ENCODE results near the gene PLPP6.

Gene PLPP6

DNA sequence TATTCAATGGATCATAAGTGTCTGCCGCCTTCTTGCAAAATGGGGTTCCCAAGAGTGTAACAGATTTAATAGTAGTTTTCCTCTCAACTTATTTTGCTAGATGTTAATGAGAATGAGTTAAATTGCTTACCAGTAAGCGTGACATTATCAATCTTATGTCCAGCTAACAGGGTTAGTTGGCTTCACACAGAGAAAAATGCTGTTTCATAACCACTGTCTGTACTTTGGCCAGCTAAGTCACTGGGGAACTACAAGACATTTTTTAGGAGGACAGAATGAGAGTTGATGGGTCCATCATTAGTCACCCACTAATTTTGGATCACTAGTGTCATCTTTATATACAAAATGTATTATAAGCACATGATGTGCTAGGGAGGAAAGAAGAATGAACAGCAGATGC is 18.7 kb downstream of the PLPP6 start:
- Histone ChIP-seq H2BK120ac (ENCODE audit: low read depth, low read length) (no peak overlapping the region), H3K14ac (ENCODE audit: low read length in 2 of 2) (no peak overlapping the region), H3K18ac (ENCODE audit: low read depth in 1 of 2, low read length in 2 of 2) (no peak overlapping the region), H3K23ac (ENCODE audit: low read length in 2 of 2) (no peak overlapping the region), H3K27me3 (ENCODE audit: control insufficient read depth in 1 of 2, insufficient read depth in 1 of 2, low read length in 2 of 2) (no peaks in the 10 kb centered on the region), H3K27ac (ENCODE audit: low read length, poor library complexity, severe bottlenecking) (no peak overlapping the region), H3K9me3 (ENCODE audit: control insufficient read depth, low read length) (no peaks in the 10 kb centered on the region), H2BK12ac (ENCODE audit: low read length in 2 of 2) (no peak overlapping the region), H3K4ac (ENCODE audit: low read depth in 1 of 2, low read length in 2 of 2) (no peak overlapping the region), H4K91ac (ENCODE audit: low read length) (no peak overlapping the region), H3K4me2 (ENCODE audit: low read length, poor library complexity, severe bottlenecking) (peak overlapping the region; percentile 78), H2AFZ (ENCODE audit: low read depth, low read length) (no peak overlapping the region), H3K9ac (ENCODE audit: low read length) (peak overlapping the region; percentile 97), H4K8ac (ENCODE audit: low read length) (no peak overlapping the region), H3K4me1 (ENCODE audit: control insufficient read depth, insufficient read depth, low read depth, low read length) (peaks cover 3% of the 10 kb centered on the region), H3K79me1 (replicated peaks; ENCODE audit: low read length, poor library complexity, severe bottlenecking) (peaks cover 3% of the 10 kb centered on the region), H2BK15ac (ENCODE audit: low read depth, poor library complexity, severe bottlenecking) (no peak overlapping the region), H3K36me3 (ENCODE audit: control insufficient read depth in 1 of 2, insufficient read depth in 2 of 2, low read depth in 1 of 2, low read length in 2 of 2) (peaks cover 1 to 20% of the 10 kb centered on the region in 2 experiments), H2BK5ac (ENCODE audit: low read depth, low read length, poor library complexity, severe bottlenecking) (no peak overlapping the region), H2AK5ac (ENCODE audit: low read length, severe bottlenecking) (no peak overlapping the region), H3K4me3 (ENCODE audit: insufficient read depth in 1 of 2, low read depth in 1 of 2, low read length in 2 of 2) (peak overlapping the region in 1 of 2 experiments; percentile 90)
- WGBS: 100% methylated on average over 1 of the region's 2 CpGs
- peak; percentile 70 for DNase-seq

DNA sequence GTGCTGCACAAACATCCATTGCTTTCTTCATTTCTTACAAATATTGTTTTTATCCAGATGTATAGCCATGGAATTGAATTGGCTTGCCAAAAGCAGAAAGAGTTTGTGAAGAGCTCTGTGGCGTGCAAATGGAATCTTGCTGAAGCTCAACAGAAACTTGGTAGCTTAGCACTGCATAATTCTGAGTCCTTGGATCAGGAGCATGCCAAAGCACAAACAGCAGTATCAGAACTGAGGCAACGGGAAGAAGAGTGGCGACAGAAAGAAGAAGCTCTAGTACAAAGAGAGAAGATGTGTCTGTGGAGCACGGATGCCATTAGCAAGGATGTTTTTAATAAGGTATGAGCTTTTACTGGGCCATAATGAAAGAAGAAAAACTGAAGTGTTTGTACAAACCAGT is 22.7 kb downstream of the PLPP6 start:
- 93% methylated on average over 4 of the region's 4 CpGs for WGBS
- H4K91ac ChIP-seq (ENCODE audit: low read length): no peak overlapping the region
- no peak overlapping the region for H3K23ac ChIP-seq (ENCODE audit: low read length in 2 of 2)

DNA sequence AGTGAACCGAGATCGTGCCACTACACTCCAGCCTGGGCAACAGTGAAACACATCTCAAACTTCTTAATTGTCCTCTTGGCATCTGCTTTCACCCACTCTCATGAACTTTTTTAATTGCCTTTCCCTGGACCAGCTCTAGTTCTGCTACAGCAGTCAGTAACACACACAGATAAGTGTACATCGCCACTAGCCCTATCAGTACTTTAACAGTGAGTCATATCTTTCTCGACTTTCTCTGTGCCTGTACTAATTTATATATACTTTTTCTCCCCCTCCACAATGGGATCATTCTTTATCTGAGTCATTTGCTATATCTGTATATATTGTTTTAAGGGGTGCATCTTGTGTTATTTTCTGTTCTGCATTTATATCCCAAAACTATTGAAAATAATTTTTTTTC is 24.0 kb downstream of the PLPP6 start:
- H3K4me3 ChIP-seq (ENCODE audit: insufficient read depth in 1 of 2, low read depth in 1 of 2, low read length in 2 of 2): no peak overlapping the region
- no peak overlapping the region for H2BK12ac ChIP-seq (ENCODE audit: low read length in 2 of 2)
- H2BK15ac ChIP-seq (ENCODE audit: low read depth, poor library complexity, severe bottlenecking): no peak overlapping the region
- no peak overlapping the region for H3K23ac ChIP-seq (ENCODE audit: low read length in 2 of 2)
- no peak overlapping the region for H3K4me2 ChIP-seq (ENCODE audit: low read length, poor library complexity, severe bottlenecking)
- WGBS: 56% methylated on average over 4 of the region's 4 CpGs
- H3K18ac ChIP-seq (ENCODE audit: low read depth in 1 of 2, low read length in 2 of 2): no peak overlapping the region
- H3K4me1 ChIP-seq (ENCODE audit: control insufficient read depth, insufficient read depth, low read depth, low read length): no peaks in the 10 kb centered on the region
- H3K27ac ChIP-seq (ENCODE audit: low read length, poor library complexity, severe bottlenecking): no peak overlapping the region
- no peak overlapping the region for H2AFZ ChIP-seq (ENCODE audit: low read depth, low read length)
- no peaks in the 10 kb centered on the region for H3K9me3 ChIP-seq (ENCODE audit: control insufficient read depth, low read length)
- H4K8ac ChIP-seq (ENCODE audit: low read length): no peak overlapping the region
- no peaks in the 10 kb centered on the region for H3K27me3 ChIP-seq (ENCODE audit: control insufficient read depth in 1 of 2, insufficient read depth in 1 of 2, low read length in 2 of 2)
- no peak overlapping the region for H3K4ac ChIP-seq (ENCODE audit: low read depth in 1 of 2, low read length in 2 of 2)
- H2BK5ac ChIP-seq (ENCODE audit: low read depth, low read length, poor library complexity, severe bottlenecking): no peak overlapping the region
- H4K91ac ChIP-seq (ENCODE audit: low read length): no peak overlapping the region
- DNase-seq: peak; percentile 55
- no peak overlapping the region for H3K14ac ChIP-seq (ENCODE audit: low read length in 2 of 2)
- no peak overlapping the region for H2AK5ac ChIP-seq (ENCODE audit: low read length, severe bottlenecking)
- H3K36me3 ChIP-seq (ENCODE audit: control insufficient read depth in 1 of 2, insufficient read depth in 2 of 2, low read depth in 1 of 2, low read length in 2 of 2): peaks cover 7 to 45% of the 10 kb centered on the region in 2 experiments
- H2BK120ac ChIP-seq (ENCODE audit: low read depth, low read length): no peak overlapping the region
- H3K9ac ChIP-seq (ENCODE audit: low read length): no peak overlapping the region
- peaks cover 12% of the 10 kb centered on the region for H3K79me1 ChIP-seq (replicated peaks; ENCODE audit: low read length, poor library complexity, severe bottlenecking)

More for the DNA sequence above, 22.7 kb downstream of the PLPP6 start:
- Histone ChIP-seq H3K36me3 (ENCODE audit: control insufficient read depth in 1 of 2, insufficient read depth in 2 of 2, low read depth in 1 of 2, low read length in 2 of 2) (peaks cover 4 to 35% of the 10 kb centered on the region in 2 experiments), H3K14ac (ENCODE audit: low read length in 2 of 2) (no peak overlapping the region), H4K8ac (ENCODE audit: low read length) (no peak overlapping the region), H2BK120ac (ENCODE audit: low read depth, low read length) (no peak overlapping the region), H3K9me3 (ENCODE audit: control insufficient read depth, low read length) (no peaks in the 10 kb centered on the region), H3K4me3 (ENCODE audit: insufficient read depth in 1 of 2, low read depth in 1 of 2, low read length in 2 of 2) (no peak overlapping the region), H2AK5ac (ENCODE audit: low read length, severe bottlenecking) (no peak overlapping the region), H2AFZ (ENCODE audit: low read depth, low read length) (no peak overlapping the region), H3K4ac (ENCODE audit: low read depth in 1 of 2, low read length in 2 of 2) (no peak overlapping the region), H3K4me1 (ENCODE audit: control insufficient read depth, insufficient read depth, low read depth, low read length) (no peaks in the 10 kb centered on the region), H2BK5ac (ENCODE audit: low read depth, low read length, poor library complexity, severe bottlenecking) (no peak overlapping the region), H3K27me3 (ENCODE audit: control insufficient read depth in 1 of 2, insufficient read depth in 1 of 2, low read length in 2 of 2) (no peaks in the 10 kb centered on the region), H3K79me1 (replicated peaks; ENCODE audit: low read length, poor library complexity, severe bottlenecking) (peaks cover 9% of the 10 kb centered on the region), H3K27ac (ENCODE audit: low read length, poor library complexity, severe bottlenecking) (no peak overlapping the region), H3K9ac (ENCODE audit: low read length) (no peak overlapping the region), H3K4me2 (ENCODE audit: low read length, poor library complexity, severe bottlenecking) (no peak overlapping the region), H3K18ac (ENCODE audit: low read depth in 1 of 2, low read length in 2 of 2) (no peak overlapping the region), H2BK15ac (ENCODE audit: low read depth, poor library complexity, severe bottlenecking) (no peak overlapping the region), H2BK12ac (ENCODE audit: low read length in 2 of 2) (no peak overlapping the region)
- no peak for DNase-seq

DNA sequence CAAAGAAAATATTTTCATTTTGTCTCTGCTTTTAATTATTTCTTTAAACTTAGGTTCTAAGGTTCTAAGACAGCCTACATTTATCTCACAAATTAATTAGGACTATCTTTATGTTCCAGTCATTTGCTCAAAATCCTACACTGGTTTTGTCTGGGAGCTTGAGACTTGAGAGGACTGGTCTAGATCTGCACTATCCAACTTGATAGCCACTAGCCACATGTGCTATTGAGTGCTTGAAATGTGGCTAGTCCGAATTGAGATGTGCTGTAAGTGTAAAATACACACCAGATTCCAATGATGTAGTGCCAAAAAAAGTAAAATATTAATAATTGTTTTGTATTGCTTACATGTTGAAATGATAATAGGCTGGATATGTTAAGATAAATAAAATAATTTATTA is 24.5 kb downstream of the PLPP6 start:
- H3K4me3 ChIP-seq (ENCODE audit: insufficient read depth in 1 of 2, low read depth in 1 of 2, low read length in 2 of 2): no peak overlapping the region
- H3K4ac ChIP-seq (ENCODE audit: low read depth in 1 of 2, low read length in 2 of 2): no peak overlapping the region
- H2BK120ac ChIP-seq (ENCODE audit: low read depth, low read length): no peak overlapping the region
- no peaks in the 10 kb centered on the region for H3K9me3 ChIP-seq (ENCODE audit: control insufficient read depth, low read length)
- H4K8ac ChIP-seq (ENCODE audit: low read length): no peak overlapping the region
- H3K4me1 ChIP-seq (ENCODE audit: control insufficient read depth, insufficient read depth, low read depth, low read length): no peaks in the 10 kb centered on the region
- no peak overlapping the region for H2AFZ ChIP-seq (ENCODE audit: low read depth, low read length)
- no peak overlapping the region for H2BK5ac ChIP-seq (ENCODE audit: low read depth, low read length, poor library complexity, severe bottlenecking)
- no peak overlapping the region for H3K27ac ChIP-seq (ENCODE audit: low read length, poor library complexity, severe bottlenecking)
- no peak overlapping the region for H3K23ac ChIP-seq (ENCODE audit: low read length in 2 of 2)
- H3K9ac ChIP-seq (ENCODE audit: low read length): no peak overlapping the region
- H3K79me1 ChIP-seq (replicated peaks; ENCODE audit: low read length, poor library complexity, severe bottlenecking): peaks cover 12% of the 10 kb centered on the region
- no peak overlapping the region for H2BK12ac ChIP-seq (ENCODE audit: low read length in 2 of 2)
- H2AK5ac ChIP-seq (ENCODE audit: low read length, severe bottlenecking): no peak overlapping the region
- peaks cover 7 to 49% of the 10 kb centered on the region in 2 experiments for H3K36me3 ChIP-seq (ENCODE audit: control insufficient read depth in 1 of 2, insufficient read depth in 2 of 2, low read depth in 1 of 2, low read length in 2 of 2)
- H3K18ac ChIP-seq (ENCODE audit: low read depth in 1 of 2, low read length in 2 of 2): no peak overlapping the region
- H3K27me3 ChIP-seq (ENCODE audit: control insufficient read depth in 1 of 2, insufficient read depth in 1 of 2, low read length in 2 of 2): no peaks in the 10 kb centered on the region
- H2BK15ac ChIP-seq (ENCODE audit: low read depth, poor library complexity, severe bottlenecking): no peak overlapping the region
- H3K4me2 ChIP-seq (ENCODE audit: low read length, poor library complexity, severe bottlenecking): no peak overlapping the region
- DNase-seq: no peak
- no peak overlapping the region for H4K91ac ChIP-seq (ENCODE audit: low read length)
- WGBS: no CpG with 5 or more reads among the region's 1 CpG
- H3K14ac ChIP-seq (ENCODE audit: low read length in 2 of 2): no peak overlapping the region
